Activated CD4-positive, alpha-beta T cell treated with anti-CD3 and anti-CD28 coated beads for 1 hour (primary cell): Measurements from ENCODE around the gene LRRC4C.

Experiments used
- DNase-seq: peaks from one replicate; pipeline ENCODE4 v3.0.0-alpha.2; 2020

Gene LRRC4C

GRCh38 chr11:41320653-41321052, 138.8 kb downstream of the LRRC4C start:
- no peak for DNase-seq

GRCh38 chr11:41320238-41320637, 139.2 kb downstream of the LRRC4C start:
- no peak for DNase-seq

- DNase-seq: no peak
These were observed 140.0 kb downstream of the LRRC4C start for GRCh38 chr11:41319434-41319833.

- DNase-seq: no peak
These were observed 142.7 kb downstream of the LRRC4C start for GRCh38 chr11:41316751-41317150.

GRCh38 chr11:41313226-41313625, 146.2 kb downstream of the LRRC4C start:
- DNase-seq: no peak

DNA sequence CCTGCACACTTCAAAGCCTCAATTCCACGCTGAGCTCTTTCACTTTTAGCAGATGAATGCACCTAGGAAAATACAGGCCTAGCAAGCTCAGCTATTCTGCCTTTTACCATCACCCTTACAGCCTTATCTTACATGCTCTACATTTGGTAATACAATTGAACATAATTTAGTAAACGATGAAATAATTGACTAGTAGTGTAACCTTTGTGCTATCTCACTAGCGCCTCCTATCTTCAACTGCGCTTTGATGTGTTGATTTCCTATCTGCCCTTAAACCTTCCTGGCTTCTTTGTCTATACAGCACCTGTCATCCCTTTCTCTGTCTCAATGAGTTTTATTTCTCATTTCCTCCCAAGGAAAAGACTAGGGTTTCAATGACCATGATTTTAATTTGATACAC, 149.7 kb downstream of the LRRC4C start:
- DNase-seq: no peak

DNA sequence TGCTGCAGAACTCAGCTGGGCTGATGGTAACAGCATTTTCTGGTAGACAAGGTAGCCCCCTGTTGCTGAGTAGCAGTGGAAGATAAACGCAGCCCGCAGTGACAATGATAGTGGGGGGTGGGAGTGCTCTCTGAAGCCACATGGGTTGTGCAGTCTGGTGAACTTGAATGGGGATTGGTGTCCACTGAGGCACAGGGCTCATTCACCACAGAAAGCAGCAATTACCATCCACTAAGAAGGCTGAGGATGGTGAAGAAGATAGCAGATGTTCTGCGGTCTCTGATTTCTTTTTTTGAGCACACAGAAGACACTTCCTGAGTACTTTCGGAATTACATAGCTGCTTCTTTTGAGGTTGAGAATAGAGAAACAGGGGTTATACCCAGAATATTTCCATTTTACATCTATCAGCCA, 150.3 kb downstream of the LRRC4C start:
- no peak for DNase-seq

DNA sequence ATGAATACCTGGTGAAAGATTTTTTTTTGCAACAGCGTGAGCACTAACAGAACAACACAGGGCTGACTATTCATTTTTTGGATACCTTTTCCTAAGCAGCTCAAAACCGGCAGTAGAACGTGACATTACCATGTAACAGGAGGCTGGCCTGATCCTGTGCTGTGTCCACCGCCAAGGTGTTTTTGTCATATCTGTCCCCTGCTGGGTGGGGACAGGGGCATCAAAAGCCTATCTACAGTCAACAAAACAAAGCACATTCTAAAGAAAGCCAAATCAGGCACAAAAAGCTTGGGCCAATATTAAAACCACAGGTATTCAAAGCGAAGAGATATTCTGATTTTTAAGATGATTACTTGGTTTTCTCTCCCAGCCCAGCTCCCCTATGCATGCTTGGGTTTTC, 151.2 kb downstream of the LRRC4C start:
- DNase-seq: no peak

DNA sequence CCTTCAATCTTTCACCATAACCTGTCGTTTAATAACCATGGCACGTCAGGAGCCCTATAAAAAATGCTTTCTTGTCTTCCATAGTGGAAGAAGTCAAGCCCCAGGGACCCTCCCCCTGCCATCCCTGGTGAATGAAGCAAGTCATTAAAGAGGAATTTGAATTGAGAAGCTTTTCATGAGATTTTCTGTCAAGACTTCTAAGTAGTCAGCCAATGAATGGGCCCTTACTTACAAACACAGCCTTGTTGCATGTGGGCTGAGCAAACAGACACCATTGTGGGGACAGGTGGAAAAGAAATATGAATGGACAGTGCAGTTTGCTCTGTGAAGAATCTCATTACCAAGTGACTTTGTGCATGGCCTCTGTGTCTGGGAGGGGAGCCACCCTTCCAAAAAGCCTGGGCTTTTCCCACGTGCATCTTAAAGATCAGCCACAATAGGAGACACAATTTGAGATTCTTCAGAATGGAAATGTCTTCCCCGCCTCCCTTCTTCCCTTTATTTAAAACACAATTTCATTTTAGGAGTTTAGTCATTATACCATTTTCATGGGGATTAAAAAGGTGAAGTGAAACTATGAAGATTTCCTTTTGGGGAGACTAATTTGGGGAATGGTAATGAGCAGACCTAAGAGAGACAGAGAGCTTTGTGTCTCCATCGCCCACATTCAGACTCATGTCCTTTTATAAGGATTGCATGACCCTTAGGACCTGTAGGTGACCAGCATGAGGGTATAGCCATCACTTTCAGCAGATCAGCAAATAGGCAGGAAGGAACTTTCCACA, 152.0 kb downstream of the LRRC4C start:
- no peak for DNase-seq

DNA sequence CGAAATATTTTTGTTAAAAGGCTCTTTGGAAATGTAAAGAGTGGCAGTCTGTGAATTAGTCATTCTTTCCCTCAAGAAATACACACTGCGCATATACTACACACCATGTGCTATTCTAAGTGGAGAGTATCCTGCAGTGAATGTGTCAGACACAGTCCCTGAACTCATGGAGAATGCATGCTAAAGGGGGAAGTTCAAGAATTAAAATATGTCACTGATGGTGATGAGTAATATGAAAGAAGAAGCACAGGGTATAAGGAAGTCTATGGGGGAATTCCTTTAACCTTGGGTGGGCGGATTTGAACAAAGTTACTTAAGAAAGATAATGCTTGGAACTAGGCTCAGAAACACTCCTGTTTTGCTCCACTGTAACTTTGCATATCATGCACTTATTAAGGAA, 153.0 kb downstream of the LRRC4C start:
- DNase-seq: no peak

DNA sequence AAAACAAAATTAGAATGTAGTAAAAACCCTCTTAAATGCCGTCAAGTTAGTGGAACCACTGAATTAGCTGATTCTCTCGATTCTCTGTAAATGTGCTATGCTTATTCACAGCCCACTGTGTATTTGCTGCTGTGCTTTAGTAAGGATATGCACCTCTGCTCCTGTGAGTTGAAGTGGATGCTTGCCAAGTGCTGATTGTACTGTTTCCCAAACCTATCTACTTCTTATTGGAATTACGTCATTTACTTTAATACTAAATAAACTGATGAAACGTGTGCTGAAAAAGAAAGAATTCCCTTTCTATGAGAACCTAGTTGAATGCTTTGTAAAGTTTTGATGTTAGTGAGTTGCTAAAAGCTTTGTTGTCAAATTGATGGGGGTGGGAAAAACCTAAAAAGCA, 158.4 kb downstream of the LRRC4C start:
- no peak for DNase-seq

DNA sequence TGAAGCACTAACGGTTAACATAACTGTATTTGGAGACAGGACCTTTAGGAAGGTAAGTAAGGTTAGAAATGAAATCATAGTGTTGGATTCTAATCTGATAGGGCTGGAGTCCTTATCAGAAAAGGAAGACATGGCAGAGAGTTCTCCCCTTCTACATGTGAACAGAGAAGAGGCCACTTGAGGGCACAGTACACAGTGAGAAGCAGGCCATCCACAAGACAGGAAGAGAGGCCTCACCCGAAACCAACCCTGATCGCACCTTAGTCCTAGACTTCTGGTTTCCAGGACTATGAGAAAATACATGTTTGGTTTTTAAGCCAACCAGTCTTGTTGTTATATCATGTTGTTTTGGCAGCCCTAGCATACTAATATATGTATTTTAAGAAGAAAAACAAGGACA, 170.0 kb downstream of the LRRC4C start:
- DNase-seq: no peak

- DNase-seq: no peak
These were observed 172.7 kb downstream of the LRRC4C start for GRCh38 chr11:41286751-41287150.

DNA sequence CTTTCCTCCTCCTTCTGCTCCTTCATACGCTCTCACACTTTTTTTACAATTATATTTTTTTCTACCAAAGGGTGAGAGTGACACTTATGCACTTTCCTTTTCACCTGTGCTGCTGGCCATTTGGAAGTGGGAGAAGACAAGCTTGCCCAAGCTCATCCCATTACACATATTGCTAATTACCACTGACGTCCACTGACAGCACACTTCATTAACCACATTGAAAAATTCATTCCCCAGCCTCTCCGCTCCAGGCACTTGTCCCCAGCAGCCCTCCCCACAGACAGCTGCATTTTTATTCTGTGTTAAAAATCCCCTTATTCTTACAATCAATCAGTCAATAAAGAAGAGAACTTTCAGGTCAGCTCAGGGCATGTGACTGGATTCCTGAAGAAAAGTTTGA, 175.1 kb downstream of the LRRC4C start:
- no peak for DNase-seq

- DNase-seq: no peak
These were observed 176.1 kb downstream of the LRRC4C start for GRCh38 chr11:41283191-41283930.

DNA sequence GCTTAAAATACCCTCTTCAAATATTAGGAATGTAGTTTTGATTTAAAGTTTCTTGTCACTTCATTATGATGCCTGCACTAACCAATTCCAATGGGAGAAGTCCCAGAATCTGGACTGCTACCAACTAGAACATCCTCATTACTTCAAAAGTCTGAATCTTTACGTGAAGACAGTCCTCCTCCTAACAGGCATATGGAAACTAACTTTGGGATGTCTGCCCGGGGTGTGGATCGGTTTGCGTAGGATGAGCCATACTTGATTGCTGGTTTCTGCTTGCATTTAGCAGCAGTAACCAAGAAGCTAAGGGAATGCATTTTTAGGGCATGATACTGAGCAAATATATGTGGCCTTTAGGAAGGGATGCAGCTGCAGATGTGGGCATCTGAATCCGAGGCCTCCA, 177.1 kb downstream of the LRRC4C start:
- DNase-seq: no peak

- DNase-seq: no peak
These were observed 178.2 kb downstream of the LRRC4C start for GRCh38 chr11:41281131-41281742.

DNA sequence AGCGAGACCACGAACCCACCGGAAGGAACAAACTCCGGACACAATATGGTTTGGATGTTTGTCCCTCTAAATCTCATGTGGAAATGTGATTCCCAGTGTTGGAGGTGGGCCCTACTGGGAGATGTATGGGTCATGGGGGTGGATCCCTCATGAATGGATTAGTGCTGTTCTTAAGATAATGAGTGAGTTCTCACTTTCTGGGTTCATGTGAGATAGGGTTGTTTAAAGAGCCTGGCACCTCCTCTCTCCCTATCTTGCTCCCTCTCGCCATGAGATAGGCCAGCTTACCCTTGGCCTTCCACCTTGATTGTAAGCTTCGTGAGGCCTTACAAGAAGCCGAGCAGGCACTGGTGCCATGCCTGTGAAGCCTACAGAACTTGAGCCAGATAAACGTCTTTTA, 184.6 kb downstream of the LRRC4C start:
- no peak for DNase-seq

DNA sequence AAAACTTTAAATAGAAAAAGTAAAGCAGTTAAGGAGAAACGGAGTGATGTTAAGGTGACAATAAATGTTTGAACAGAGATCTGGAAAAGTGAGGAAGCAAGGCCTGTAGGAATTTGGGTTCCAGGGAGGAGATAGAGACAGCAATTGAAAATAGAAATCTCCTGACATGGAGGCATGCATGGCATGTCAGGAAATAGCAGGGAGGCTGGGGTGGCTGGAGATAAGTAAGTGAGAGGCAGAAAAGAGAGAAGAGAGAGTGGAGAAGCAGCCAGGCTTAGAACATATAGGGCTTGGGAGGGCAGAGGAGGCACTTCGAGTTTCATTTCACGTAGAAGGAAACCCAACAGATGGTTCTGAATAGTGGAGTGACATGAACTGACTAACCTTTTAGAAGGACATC, 185.5 kb downstream of the LRRC4C start:
- no peak for DNase-seq

GRCh38 chr11:41267451-41267850, 192.0 kb downstream of the LRRC4C start:
- no peak for DNase-seq

- DNase-seq: no peak
These were observed 203.4 kb downstream of the LRRC4C start for GRCh38 chr11:41256041-41256440.

GRCh38 chr11:41254966-41255365, 204.5 kb downstream of the LRRC4C start:
- no peak for DNase-seq

- DNase-seq: no peak
These were observed 209.0 kb downstream of the LRRC4C start for GRCh38 chr11:41250408-41250935.

DNA sequence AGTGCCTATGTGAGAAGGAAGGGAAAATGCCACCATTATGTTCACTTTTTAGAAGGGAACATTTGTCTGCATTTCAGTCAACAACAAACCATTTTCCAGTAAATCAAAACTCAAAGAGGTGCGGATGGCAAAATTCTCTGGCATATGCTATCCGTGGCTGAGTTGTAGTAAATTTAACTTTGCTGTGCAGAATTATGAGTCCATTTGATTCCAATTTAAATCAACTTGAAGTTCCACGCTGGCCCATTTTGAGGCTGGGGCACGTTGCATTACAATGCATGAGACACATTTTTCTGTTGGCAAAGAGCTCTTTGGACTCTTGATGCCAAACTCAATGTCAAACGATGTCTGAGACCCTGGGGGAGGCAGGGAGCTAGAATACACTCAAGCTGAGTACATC, 211.8 kb downstream of the LRRC4C start:
- DNase-seq: no peak
